GM19035 (cell line): ENCODE measurements around the gene PCDH15.

Experiments
- ATAC-seq: cut with Tn5 transposase; IDR thresholded peaks from one replicate; pipeline ENCODE4 v1.9.1; 2021; ENCODE audit not compliant: unreplicated experiment

PCDH15 gene

DNA sequence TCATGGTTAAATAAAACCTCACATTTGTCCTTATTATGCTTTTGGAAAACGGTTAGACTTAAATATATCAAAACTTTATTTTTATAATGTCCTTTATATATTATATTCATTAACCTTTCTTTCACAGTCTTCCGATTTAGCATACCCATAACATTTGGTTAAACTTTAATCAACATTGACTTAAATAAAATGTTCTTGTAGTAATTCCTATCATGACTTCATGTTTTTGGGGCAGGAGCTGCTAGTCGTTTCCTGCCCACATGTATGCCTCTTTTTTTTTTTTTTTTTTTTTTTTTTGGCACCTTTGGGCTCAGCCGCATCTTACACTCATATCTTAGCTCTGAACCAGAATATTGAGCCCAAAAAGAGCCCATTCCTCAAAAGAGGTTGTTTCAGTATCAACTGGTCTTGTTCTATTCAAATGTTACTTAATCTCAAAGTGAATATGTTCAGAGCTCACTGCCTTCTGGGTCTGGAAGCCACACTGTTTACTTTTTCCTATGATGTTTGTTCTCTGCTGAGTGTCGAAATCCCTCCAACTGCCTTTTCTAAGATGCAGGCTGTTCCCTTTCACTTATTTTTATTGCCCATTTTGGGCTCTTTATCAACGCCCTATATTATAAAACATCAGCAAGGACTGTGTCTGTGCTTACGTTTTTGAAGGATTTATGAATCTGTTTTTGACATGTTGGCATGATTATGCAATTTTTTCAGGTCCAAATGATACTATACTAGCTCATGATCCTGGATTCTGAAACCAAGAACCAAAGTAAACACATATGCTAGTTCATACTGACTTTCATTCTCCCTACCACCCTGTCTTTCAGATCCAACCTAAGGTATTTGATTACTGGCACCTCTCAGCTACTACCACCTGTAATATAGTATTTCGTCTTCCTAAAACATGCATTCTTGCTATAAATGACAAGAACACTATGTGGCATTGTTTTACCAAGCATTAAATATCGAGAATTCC, 914.4 kb downstream of the PCDH15 start:
- ATAC-seq = no peak

DNA sequence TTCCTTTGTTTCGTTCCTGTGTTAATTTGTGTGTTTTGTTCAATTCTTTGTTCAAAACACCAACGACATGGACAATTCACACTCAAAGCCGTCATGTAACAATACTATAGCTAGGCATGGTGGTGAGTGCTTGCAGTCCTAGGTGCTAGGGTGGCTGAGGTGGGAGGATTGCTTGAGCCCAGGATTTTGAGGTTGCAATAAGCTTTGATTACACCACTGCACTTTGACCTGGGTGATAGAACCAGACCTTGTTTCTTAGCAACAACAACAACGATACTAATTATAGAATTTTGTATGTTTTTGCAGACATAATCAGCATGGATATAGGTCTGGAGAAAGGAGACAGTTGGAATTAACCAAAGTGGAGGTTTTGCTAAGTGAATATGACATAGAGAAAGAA, 936.2 kb downstream of the PCDH15 start:
- ATAC-seq = no peak

DNA sequence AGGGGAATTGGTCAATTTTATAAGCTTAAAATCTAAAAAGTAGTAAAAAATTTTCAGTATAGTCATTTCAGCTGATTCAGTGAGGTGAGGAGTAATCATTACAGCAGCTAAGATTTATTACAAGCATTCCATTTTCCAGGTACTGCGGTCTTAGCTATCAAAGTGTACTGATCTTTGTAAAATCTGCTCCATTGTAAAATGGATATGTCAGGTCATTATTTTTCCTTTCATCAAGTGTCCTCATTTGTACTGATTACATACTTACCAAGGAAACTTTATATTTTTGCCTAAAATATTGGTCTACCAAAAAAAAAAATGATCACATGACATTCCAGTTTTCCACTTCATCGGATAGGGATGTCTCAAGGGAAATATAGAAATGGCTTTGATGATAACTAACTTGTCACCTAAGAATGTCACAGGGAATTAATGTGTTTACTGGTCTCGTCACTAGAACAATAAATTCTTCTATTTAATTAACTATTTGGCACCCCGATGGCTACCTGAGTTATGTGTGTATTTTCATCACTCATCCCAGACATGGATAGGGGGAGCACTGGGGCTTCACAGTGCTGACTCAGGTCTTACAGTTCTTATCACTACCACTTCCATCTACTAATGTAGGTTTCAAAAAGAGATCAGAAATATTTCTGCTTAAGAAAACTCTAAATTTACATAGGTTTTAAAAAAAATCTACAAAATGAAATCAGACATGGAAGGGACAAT, 948.4 kb downstream of the PCDH15 start:
- no peak for ATAC-seq

DNA sequence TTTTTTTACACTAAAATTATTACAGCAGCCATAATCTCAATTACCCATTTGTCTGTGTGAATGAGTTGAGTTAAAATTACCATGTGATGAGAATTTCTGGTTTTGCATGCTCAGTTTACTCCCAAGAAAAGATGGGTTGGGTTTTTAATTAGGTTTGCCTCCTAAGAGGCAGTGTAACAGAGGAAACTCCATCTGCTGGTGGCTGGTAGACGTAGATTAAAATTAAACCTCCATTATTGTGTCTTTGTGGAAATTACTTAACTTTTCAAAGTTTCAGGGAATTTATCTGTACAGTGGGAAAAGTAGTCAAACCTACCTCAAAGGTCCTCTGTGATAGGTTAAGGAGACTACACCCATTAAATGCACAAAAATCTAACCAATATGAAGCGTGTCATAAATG, 954.2 kb downstream of the PCDH15 start:
- ATAC-seq = no peak

DNA sequence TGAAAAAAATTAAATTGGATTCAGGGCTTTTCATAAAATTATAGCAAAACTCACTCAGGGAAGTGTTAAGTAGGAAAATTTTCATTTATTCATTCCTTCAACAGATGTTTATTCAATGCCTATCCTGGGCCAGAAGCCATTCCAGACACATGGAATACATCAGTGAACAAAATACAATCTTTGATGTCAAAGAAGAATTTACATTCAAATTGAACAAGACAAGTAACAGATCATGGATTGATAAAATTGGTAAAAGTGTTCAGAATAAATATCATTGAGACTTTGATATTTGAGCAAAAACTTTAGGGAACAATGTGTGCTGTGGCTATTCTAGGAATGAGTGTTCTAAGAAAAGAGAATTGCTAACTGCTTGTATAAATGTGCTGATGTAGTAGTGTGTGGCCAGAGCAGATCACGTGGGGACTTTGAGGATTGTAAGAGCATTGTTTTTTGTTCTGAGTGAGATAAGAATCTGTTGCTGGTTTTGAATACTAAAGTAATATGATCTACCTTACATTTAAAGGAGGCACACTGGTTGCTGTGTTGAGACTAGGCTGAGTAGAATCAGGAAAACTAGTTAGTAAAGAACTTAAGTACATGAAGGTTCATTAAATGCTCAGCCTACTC, 957.2 kb downstream of the PCDH15 start:
- ATAC-seq = no peak

DNA sequence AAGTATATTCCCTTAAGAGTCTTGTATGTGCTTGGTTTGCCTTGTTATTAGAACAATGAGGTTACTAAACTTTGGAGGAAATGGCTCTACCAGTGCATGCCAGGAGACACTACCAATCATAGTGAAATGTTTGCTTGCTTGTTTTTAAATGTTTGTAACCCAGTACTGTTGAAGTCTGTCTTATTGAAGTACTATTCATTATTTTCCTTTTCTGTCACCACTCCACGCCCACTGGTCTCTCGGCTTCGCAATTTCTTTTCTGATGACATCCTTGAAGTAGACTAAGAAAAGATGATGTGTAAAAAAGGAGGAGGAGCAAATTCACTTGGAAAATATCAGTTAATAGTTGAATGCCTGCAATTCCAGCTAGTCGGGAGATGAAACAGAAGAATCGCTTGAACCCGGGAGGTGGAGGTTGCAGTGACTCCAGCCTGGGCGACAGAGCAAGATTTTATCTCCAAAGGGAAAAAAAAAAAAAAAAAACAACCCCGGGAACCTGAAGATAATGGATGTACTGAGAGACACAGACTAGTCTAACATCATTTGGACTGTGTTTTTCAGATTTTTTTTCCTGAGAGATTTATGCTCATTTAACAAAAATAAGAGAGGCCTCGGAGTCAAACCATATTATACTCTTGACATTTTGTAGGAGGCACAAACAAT, 959.4 kb downstream of the PCDH15 start:
- ATAC-seq = no peak

DNA sequence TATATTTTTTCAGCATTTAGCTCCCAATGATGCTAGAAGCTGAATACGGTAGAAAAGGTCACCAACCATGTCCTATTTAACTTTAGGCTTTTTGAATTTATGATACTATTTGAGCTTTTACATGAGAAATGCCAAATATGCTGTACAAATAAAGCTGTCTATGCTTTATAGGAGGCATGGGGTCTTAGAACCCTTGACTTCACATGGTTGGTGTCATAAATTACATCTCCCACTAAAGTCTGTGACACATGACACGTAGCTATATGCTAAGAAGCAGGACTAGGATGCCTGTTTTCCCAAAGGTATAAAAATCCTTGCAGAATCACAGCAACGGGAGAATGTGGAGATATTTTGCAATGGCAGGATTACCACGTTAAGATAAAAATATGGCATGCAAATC, 960.4 kb downstream of the PCDH15 start:
- no peak for ATAC-seq

DNA sequence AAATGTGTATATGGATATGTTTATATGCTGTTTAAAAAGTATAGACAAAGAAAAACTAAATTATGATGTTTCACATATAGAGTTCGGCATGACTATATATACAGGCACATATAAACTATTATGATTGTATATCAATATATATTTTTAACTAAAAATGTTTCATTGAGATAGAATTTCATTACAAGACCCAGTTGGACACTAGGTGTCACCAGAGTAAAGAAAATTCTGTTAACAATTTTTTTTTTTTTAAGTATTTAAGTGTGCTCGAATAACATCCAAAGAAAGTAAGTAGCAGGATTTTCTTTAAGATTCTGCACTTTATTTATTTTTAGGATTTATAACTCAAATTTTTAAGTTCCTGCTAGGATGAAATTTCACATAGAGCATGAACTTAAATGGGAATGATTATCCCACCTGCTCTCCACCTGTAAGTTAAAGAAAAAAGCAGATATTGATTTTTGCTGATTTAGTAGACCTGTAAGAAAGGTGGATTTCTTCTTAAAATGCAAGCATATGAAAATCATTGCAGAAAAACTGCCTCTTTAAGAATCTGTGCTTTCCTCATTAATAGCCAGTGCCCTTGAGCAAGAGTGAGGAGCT, 961.5 kb downstream of the PCDH15 start:
- no peak for ATAC-seq

DNA sequence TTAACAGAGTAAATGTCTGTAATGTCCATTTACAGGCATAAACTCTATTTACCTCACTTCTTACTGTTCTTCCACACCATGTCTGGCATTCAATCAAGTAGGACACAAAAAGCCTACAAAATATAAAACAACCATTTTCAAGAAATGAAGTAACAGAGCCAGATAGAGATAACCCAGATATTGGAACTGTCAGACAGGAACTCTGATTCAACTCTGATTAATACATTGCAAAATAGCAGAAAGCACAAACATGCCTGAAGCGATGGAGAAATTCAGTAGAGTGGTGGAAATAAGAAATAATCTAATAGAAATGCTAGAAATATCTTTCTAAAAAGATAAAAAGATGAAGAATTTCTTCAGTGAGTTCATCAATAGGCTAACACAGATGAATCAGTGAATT, 964.4 kb downstream of the PCDH15 start:
- ATAC-seq = no peak

DNA sequence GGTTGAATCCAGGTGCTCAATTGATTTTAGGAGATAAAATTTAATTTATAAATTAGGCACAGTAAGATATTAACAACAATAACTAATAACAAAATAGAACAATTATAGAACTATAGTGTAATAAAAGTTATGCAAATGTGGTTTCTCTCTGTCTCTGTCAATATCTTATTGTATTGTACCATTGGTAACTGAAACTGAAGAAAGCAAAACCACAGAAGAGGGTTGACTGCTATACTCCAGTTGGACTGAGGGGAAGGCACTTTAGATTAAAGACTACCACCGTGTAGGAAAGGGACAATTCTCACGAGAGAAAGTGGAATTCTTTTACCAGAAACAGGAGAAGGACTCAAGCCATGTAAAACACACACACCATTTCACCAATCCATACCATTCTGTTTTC, 967.1 kb downstream of the PCDH15 start:
- no peak for ATAC-seq

DNA sequence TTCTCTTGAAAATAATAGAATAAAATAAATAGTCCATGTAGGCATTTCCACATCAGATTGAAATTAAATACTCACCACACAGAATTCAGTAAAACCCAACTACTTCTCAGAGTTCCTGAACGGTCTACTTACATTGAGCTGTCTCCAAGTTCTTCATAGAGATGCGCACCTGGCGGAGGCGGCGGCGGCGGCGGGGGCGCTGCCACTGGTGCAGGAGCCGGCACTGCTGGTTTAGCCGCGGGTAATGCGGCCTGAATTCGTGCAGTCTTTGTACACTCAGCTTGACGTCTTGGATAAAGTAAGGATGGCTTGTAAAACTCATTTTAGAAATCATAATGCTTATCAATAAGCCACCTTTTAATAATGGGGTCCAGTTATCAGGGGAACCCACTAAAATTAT, 973.8 kb downstream of the PCDH15 start:
- no peak for ATAC-seq

DNA sequence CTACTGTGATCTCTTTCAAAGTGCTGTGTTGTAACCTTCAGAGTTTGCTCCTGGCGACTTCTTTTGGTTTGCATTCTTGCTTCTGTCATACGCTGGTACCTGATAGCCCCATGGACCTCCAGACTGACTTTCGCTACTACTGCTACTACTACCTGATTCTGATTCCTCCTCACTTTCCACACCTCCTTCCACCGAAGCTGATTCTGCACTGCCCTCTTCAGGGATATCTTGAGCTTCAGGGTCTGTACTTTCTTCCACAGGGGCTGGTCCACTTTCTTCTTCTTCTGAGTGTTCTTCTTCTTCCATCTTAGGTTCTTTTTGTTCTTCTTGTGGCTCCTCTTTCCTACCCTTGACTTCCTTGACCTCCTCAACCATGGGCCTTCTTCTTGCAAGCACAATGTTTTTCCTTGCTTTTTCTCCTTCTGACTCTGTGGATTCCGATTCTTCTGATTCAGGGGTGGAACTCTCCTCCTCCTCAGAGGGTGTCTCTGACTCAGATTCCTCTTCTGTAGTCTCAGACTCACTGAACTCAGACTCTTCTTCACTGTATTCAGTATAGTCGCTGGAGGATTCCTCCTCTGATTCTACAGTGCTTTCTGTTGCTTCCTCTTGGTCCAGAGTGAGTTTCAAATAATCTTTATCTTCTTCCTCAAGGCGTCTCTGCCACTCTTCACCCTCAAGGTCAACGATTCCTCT, 992.2 kb downstream of the PCDH15 start:
- no peak for ATAC-seq

DNA sequence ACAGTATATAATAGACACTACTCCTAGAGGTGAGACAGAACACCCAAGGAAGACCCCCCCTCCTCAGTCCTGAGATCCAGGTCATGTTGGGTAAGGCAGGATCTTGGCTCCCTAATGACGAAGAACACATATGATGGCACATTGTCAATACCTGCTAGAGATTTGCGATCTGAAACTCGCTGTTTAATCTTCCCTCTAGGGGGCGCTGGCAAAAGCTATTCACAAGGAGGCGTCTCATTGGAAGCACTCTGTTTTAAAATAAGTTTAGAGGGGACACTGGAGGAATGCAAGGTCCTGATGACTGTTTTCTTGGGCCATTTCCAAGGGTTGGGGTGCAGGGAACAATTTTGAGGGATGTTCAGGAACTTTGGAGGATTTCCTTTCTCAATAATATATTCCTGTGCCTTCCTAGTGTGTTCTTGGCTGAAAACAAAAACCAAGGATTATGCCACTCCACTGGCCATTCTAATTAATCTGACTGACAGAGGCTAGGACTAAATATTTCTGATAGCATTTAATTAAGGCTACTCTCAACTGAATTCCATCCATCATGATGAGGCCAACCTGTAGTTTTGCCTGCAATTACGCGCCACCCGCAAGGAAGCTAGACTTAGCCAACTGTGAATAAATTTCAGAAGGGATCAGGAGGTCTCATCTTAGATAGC, 1014.7 kb downstream of the PCDH15 start:
- no peak for ATAC-seq

DNA sequence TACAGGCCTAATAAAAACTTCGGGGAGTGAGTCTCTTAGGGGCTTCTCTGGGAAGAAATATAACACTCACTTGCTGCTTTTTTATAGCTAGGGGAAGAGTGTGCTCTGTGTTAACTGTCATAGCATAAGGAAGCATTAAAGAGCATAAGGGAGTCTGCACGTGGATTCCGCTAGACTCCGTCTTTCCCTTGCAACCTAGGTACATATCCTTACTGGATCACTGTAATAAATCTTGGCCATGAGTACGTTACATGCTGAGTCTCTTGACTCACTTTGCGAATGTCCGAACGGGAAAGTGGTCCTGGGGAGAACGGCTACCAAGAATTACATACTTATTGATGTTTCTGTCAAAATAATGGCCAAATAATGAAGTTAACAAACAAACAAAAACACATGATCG, 1029.3 kb downstream of the PCDH15 start:
- ATAC-seq = no peak

DNA sequence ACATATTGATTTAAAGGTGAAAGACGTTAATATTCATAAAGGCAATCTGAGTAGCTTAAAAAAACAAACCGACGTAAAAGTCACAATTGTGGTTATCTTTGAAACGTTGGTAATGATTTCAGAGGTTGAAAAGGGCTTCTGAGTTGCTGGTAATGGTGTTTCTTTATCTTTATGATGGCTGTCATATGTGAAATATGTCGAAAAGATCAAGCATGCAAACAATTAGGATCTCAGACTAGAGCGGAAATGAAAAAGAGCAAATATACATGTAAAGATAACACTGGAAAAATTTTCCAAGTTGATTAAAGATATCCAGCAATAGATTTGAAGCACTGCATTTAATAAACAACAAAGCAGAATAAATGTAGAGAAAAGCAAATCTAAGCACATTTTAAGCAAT, 1030.1 kb downstream of the PCDH15 start:
- ATAC-seq = no peak

DNA sequence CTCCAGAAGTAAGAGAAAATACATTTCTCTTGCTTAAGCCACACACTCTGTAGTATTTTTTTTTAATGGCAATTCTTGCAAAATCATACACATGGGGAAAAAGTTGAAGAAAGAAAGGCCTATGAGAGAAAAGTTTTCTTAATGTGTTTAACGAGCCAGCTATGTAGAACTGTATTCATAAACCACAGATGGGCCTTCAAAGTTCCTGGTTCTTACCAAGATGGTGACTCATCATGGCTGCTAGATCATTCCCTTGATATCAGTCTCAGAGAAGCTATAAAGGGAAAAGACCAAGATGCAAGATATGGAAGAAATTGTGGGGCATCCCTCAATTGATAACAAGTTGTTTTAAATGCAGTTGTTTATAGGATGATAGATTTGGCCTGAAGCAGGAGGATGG, 1035.7 kb downstream of the PCDH15 start:
- ATAC-seq = no peak

DNA sequence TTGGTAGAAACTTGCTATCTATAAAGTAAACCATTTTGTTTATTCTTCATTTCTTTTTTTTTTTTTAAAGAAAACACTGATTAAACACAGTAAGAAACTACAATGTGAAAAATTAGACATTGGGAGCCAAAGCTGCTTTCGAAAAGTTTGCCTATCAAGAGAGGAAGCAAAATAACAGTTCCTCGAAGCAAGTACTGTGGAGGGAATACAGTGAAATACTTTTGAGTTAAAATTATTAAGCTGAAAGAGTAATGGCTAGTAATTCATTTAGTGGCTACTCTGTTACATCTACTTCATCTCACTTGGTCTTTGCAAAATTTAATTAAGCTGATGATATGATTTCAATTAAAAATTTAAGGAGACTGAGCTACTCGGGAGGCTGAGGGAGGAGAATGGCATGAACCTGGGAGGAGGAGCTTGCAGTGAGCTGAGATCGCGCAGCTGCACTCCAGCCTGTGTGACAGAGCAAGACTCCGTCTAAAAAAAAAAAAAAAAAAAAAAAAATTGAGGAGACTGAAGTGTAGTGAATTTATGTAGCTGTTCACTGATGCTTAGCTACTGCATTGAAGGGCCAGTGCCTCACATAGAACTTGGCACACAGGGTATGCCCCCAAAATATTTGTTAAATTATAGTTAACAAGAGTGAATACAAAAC, 1046.3 kb downstream of the PCDH15 start:
- no peak for ATAC-seq
